Measurements from ENCODE around the gene OR5A2. TPM values are rescaled to one million over a fixed set of nuclear protein-coding genes. Genes with fewer than 3 reads are reported as not detected.
"Not testable (repeated sequence)": the region's sequence is repeated elsewhere in the genome, so short reads cannot be mapped to it uniquely, and the experiment has no call there.

Gene OR5A2
- polyA plus RNA-seq (ENCODE audit: insufficient read depth in 1 of 5, insufficient read length in 5 of 5, low replicate concordance in 1 of 5) = under 1 TPM in 4 of 5 donors, not detected in 1; 0.03 to 0.05 (median 0.03) TPM
- long read RNA-seq, donor 1 = 0 reads
- long read RNA-seq, donor 2 = 0 reads
- long read RNA-seq, donor 3 = 0 reads
- long read RNA-seq, donor 4 = 0 reads
- long read RNA-seq, donor 5 = 0 reads
- long read RNA-seq, donor 6 = 0 reads
- long read RNA-seq, donor 7 = 0 reads
- long read RNA-seq, donor 8 = 0 reads

- DNase-seq = no peak
Measured at GRCh38 chr11:59426361-59427067, at the start of gene OR5A2. Gene OR5A2 (minus strand): TSS chr11:59426413. CDS start chr11:59422953, 3,460 bp downstream.

GRCh38 chr11:59475176-59475575, 49.0 kb upstream of the OR5A2 start:
- no peak for DNase-seq

DNA sequence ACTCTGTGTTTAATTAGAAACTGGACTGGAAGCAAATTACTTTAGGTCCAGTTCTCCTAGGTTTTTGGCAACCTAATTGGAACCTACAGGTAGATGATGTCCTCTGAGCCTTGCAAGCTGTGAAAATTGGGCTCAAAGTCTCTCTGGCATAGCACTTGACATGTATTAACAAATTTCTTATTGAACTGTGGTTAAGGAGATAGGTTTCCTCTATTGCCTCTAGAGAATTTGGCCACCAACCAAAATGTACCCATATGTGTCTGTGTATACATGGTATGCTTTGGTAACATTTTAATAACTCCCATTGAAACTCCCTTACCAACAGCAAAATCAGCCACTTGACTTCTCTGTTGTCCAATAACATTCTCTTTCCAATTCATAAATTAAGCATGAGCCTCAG, 46.8 kb upstream of the OR5A2 start, which contains the start of gene OR4D10:
Gene OR4D10, plus strand, starts transcription at position 301 of the 400 bp plus-strand sequence. CDS start 4,115 bp downstream, outside the sequence.
- no peak for DNase-seq

- DNase-seq = peak in 1 of 2 donors; percentile 12
Measured at GRCh38 chr11:59463190-59463641, 37.0 kb upstream of the OR5A2 start.

DNA sequence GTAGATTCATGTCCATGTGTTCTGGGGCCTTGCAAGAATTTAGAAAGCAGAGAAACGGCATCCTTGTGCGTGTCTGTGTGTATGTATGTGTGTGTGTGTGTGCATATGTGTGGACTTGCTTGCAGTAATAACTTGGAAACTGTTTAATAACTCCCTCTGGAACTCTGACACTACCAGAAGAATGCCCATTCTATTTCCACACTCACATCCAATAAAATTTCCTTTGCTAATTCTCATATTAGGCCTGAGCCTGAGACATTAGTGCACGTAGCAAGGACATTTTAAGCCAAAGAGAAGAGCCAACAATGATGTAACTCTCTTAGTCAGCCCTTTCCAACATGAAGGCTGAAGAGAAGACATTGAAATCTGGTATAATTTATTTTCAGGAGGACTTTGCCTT, 33.7 kb upstream of the OR5A2 start:
- no peak for DNase-seq

- no peak for DNase-seq
Measured at GRCh38 chr11:59456661-59457060, 30.4 kb upstream of the OR5A2 start, which contains the start of gene OR4D6. Gene OR4D6 (plus strand): TSS chr11:59456961. CDS start chr11:59456961, 0 bp downstream.

DNA sequence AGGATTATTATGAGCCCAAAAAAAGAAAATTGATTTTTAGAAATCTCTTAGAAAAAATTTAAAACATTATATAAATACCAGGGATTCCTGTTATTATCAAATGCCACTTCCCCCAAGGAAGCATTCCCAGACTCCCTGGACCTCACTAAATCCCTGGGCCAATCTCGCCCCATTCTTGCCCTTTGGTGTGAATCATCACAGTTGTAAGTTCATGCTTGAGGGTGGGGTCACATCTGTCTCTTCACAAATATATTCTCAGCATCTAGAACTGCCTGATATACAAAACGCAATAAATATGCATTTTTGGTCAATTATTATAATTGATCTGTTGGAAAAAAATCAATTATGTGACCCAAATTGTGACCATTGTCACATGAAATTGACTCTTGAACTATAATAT, 22.3 kb upstream of the OR5A2 start:
- no peak for DNase-seq

GRCh38 chr11:59445624-59446023, 19.4 kb upstream of the OR5A2 start:
- DNase-seq = not testable (repeated sequence)

- no peak for DNase-seq
Measured at GRCh38 chr11:59437770-59438169, 11.6 kb upstream of the OR5A2 start.

DNA sequence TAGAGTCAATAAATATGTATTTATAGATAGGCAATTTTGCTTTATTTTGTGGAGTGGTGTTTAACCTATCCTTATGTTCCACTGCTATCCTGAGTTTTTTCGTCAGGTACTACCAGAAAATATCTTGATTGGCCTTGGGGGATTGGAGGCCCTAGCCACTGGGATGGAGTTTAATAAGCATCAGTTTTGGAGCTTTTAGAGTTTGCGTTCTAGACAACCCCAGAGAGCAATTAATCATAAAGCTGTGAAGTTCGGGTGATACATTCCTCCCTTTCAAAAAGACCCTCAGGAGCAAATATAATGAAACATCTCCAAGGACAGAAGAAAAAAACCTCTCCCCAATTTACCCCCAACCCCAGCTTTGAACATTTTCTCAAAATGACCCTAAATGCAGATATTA, 10.0 kb upstream of the OR5A2 start, which contains the start of gene OR5A1:
Gene OR5A1, plus strand, starts transcription at position 301 of the 400 bp plus-strand sequence. CDS start 6,700 bp downstream, outside the sequence.
- DNase-seq = no peak

DNA sequence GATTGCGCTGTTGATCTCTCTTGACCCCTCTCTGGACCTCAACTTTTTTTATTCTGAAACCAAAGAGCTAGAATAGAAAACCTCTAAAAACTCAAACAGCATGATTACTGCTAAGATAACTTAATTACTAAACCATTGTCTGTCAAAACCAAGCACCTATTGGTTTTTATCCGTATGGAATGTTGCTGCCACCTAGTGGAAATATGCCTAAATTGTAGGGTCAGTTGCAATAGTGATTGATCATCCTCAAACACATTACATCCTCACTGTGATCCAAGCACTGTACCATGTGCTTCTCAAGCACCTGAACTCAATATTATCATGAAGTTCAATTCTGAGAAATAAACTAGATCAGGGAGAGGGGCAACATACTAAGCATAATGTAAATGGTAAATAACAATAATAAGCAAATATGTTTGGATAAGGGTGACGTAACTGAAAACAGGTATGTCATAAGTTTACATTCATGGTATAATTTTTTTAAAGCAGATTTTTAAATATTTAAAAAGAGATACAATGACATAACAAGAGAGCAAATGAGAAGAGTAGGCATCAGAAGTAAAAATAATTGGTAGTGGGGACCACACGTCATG, 3.8 kb upstream of the OR5A2 start:
- DNase-seq = peak in 1 of 2 donors; percentile 13

DNA sequence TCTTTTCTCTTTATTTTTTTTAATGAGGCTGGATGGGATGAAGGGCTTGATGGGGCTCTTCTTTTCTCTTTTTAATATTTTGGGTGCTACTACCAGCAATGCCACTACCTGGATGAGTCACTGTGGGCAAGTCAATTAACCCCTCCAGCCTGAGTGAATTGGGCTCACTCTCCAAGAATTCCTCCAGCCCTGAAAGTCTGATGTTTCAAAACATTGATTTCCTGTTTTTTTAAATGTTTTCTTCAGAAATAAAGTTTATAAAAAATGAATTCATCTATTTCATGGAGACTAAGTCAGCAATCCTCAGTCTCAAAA, 812 bp upstream of the OR5A2 start:
- DNase-seq = no peak

GRCh38 chr11:59425131-59425530, 1.1 kb downstream of the OR5A2 start:
- DNase-seq = no peak

DNA sequence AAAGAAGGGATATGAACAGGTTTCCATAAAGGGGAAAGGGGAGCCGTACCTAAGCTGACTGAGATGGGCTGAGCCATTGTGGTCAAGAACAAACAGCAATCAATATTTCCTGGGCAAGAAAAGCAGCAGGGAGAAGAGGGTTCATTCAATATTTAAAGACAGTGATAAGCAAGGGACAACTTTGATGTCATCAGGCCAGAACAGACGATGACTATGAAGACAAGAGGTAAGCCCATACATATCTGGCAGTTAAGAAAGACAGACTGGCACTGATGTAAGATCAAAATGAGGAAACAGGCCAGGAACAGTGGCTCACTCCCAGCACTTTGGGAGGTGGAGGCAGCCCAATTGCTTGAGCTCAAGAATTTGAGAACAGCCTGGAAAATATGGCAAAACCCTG, 2.4 kb downstream of the OR5A2 start:
- DNase-seq = no peak

DNA sequence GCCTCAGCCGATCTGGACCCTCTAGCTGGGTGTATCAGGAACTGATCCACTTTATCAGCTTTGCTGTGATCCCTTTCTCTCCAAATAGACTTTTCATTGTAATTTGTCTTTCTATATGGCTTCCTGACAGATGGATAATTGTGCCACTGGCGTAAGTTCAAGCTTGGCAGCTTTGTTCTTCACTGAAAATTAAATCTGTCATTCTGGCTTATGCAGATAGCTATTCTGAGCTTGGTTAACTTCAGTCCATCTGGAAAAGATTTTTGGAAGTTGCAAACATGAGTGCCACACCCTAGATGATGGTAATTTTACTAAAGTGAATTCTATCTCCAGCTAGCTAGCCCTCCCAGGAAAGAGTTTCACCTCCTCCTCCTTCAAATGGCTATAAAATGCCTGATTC, 8.1 kb downstream of the OR5A2 start:
- no peak for DNase-seq

DNA sequence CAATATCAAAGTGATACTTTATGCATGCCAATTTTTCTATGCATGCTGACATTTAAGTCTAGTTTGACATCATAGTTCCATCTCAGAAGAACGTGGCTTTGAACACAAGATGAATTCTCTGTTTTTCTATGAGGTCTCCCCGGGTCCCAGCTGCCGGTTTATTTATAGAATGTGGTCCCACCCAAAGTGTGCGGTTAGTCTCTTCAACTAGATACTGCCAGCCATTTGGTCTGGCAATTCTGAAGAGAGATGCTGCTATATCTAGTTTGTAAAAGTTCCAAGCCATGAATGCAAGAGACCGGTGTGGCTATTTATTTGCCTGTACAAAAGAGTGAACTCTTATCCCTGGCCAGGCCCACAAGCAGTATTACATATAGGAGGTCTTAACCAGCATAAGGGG, 9.2 kb downstream of the OR5A2 start:
- no peak for DNase-seq

DNA sequence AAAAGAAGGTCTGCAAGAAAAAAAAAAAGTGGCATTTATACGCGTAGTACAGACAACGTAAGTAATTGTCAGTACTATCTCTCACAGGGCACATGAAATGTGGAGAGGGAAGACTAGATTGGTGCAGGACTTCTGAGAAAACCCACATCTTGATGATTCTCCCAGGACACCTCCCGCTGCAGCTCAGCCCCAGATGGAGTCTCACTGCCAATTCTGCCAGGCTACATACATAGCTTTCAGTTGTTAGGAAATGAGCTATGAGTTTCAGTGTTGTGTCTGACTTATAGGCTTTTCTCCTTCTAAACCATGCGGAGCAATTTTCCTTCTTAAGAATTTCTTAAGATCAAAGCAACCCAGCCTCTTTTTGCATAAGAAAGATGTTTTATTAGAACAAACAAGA, 9.6 kb downstream of the OR5A2 start:
- DNase-seq = no peak

DNA sequence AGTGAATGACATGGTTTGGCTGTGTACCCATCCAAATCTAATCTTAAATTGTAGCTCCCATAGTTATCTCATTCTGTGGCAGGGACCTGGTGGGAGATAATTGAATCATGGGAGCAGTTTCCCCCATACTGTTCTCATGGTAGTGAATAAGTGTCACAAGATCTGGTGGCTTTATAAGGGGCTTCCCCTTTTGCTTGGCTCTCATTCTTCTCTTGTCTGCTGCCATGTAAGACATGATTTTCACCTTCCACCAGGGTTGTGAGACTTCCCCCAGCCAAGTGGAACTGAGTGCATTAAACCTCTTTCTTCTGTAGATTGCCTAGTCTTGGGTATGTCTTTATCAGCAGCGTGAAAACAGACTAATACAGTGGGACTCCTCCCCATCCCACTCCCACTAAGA, 11.1 kb downstream of the OR5A2 start:
- no peak for DNase-seq

DNA sequence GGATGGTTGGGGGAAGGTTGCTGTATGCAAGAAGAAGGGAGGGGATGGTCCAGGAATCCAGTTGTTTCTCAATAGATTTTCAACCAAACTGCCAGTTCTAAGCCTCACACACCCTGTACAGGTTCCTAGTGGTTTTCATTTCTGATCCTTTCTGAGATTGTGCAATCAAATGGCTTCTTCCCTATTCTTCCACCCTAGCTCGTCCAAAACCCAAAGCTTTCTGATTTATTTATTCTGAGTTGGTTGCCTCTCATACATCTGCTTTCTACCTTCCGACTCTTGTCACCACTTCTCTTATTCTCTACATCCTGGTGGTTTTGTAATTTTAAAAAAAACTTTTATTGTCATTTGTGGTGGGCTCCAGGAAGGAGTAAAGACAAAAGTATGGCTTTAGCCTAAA, 12.6 kb downstream of the OR5A2 start:
- DNase-seq = no peak

DNA sequence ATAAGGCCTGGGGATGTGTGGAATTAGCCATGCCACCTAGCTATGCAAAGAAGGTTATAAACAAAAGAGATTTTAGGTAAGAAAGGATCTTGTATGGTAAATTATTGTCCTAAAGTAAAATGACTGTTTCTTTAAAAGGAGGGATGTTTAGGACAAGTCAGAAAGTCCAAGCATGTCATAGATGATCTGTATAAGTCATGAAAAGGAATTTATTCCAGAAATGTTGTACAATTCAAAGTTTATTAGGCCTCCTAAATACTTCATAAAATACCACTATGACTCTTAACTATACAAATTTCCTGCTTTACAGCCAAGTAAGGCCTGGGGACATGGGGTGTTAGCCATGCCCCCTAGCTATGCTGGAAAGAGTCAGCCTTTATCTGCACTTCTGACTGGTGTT, 22.7 kb downstream of the OR5A2 start:
- no peak for DNase-seq

DNA sequence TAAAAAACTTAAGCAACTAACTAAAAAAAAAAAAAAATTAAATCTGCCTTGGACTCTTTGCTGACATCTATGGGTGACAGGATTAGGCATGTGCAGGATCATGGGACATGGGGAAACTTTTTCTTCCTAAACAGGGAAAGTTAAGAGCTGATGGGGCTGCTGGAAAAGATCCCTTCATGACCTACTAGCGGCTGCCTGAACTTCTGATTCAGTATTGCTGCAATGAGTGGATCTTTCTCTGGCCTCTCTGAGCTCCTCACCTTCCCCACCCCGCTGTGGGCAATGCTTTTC, 25.0 kb downstream of the OR5A2 start:
- no peak for DNase-seq

GRCh38 chr11:59400461-59401261, 25.6 kb downstream of the OR5A2 start:
- no peak for DNase-seq
